HEK293T (cell line): ENCODE data around the gene BMPR1B.
"Not testable (repeated sequence)": the region's sequence is repeated elsewhere in the genome, so short reads cannot be mapped to it uniquely, and the experiment has no call there.

ENCODE experiments used
- CTCF ChIA-PET: fragments of 350-600 bp; formaldehyde crosslinking; extraction: SDS; loops from one replicate; lab custom pipeline; 2021; ENCODE audit warnings: antibody characterized with exemption, inconsistent platforms; lab: Yijun Ruan, JAX
- POLR2A ChIA-PET: fragments of 350-600 bp; formaldehyde crosslinking; extraction: SDS; loops from one replicate; lab custom pipeline; 2020; ENCODE audit warnings: antibody characterized with exemption, inconsistent platforms; lab: Yijun Ruan, JAX
- DNase-seq: peaks from one replicate; pipeline ENCODE4 v3.0.0; 2012; ENCODE audit warnings: mixed read lengths; ENCODE audit errors: extremely low spot score
- ARNT ChIP-seq: fragments of 450-650 bp; IDR thresholded peaks from 2 replicates; pipeline ENCODE4 v1.6.1; 2017; ENCODE audit warnings: mild to moderate bottlenecking
- BHLHE40 ChIP-seq: fragments of 450-650 bp; IDR thresholded peaks from 2 replicates; pipeline ENCODE4 v1.6.1; 2016; ENCODE audit warnings: mild to moderate bottlenecking, moderate library complexity, borderline replicate concordance
- CTBP1 ChIP-seq: fragments of 450-650 bp; IDR thresholded peaks from 2 replicates; pipeline ENCODE4 v1.6.1; 2016; ENCODE audit warnings: borderline replicate concordance
- ELF4 ChIP-seq: fragments of 450-650 bp; IDR thresholded peaks from 2 replicates; pipeline ENCODE4 v1.6.1; 2017; ENCODE audit warnings: antibody characterized with exemption
- FOXA1 ChIP-seq: fragments of 450-650 bp; IDR thresholded peaks from 2 replicates; pipeline ENCODE4 v1.6.1; 2016; ENCODE audit warnings: mild to moderate bottlenecking
- FOXK2 ChIP-seq: fragments of 450-650 bp; IDR thresholded peaks from 2 replicates; pipeline ENCODE4 v1.6.1; 2016; ENCODE audit warnings: mild to moderate bottlenecking
- FOXM1 ChIP-seq: fragments of 450-650 bp; IDR thresholded peaks from 2 replicates; pipeline ENCODE4 v1.6.1; 2017; ENCODE audit warnings: mild to moderate bottlenecking, borderline replicate concordance
- HDGF ChIP-seq: fragments of 450-650 bp; IDR thresholded peaks from 2 replicates; pipeline ENCODE4 v1.6.1; 2017; ENCODE audit warnings: antibody characterized with exemption, borderline replicate concordance
- L3MBTL2 ChIP-seq: fragments of 450-650 bp; conservative IDR thresholded peaks from 2 replicates; pipeline ENCODE4 v1.6.1; 2016; ENCODE audit warnings: mild to moderate bottlenecking
- LEF1 ChIP-seq: fragments of 450-650 bp; IDR thresholded peaks from 2 replicates; pipeline ENCODE4 v1.6.1; 2017; ENCODE audit warnings: mild to moderate bottlenecking, borderline replicate concordance
- NFRKB ChIP-seq: fragments of 450-650 bp; IDR thresholded peaks from 2 replicates; pipeline ENCODE4 v1.6.1; 2016; ENCODE audit warnings: mild to moderate bottlenecking, moderate library complexity
- SP1 ChIP-seq: fragments of 450-650 bp; IDR thresholded peaks from 2 replicates; pipeline ENCODE4 v1.6.1; 2017
- SUZ12 ChIP-seq: fragments of 450-650 bp; IDR thresholded peaks from 2 replicates; pipeline ENCODE4 v1.6.1; 2016; ENCODE audit warnings: mild to moderate bottlenecking
- TARDBP ChIP-seq: fragments of 450-650 bp; IDR thresholded peaks from 2 replicates; pipeline ENCODE4 v1.6.1; 2016
- ZNF384 ChIP-seq: fragments of 450-650 bp; IDR thresholded peaks from 2 replicates; pipeline ENCODE4 v1.6.1; 2016
- TF ChIP-seq, protein P1 (sequence below): fragments of 450-650 bp; IDR thresholded peaks from 2 replicates; pipeline ENCODE4 v1.6.1; 2016

BMPR1B gene

DNA sequence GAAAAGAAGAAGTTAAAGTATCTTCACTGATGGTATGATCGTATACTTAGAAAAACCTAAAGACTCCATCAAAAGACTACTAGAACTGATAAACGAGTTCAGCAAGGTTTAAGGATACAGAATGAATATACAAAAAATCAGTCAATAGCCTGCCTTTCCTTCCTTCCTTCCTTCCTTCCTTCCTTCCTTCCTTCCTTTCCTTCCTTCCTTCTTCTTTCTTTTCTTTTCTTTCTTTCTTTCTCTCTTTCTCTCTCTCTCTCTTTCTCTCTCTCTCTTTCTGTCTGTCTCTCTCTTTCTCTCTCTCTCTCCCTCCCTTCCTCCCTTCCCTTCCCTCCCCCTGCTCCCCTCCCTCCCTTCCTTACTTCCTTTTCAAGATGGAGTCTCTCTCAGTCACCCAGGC lies 362.7 kb downstream of the BMPR1B start:
- CTCF ChIA-PET, result no interaction called here
- no peak for DNase-seq
- POLR2A ChIA-PET, result no interaction called here
- TF ChIP-seq BHLHE40 (no peak), NFRKB (no peak), FOXK2 (no peak), HDGF (no peak), ARNT (no peak), ZNF384 (no peak), SP1 (no peak), CTBP1 (no peak), L3MBTL2 (no peak), FOXA1 (no peak), ELF4 (no peak), LEF1 (no peak), FOXM1 (no peak), TARDBP (no peak), SUZ12 (no peak)
- TF ChIP-seq, protein P1, sequence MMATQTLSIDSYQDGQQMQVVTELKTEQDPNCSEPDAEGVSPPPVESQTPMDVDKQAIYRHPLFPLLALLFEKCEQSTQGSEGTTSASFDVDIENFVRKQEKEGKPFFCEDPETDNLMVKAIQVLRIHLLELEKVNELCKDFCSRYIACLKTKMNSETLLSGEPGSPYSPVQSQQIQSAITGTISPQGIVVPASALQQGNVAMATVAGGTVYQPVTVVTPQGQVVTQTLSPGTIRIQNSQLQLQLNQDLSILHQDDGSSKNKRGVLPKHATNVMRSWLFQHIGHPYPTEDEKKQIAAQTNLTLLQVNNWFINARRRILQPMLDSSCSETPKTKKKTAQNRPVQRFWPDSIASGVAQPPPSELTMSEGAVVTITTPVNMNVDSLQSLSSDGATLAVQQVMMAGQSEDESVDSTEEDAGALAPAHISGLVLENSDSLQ, result no peak

- DNase-seq, result no peak
- ChIA-PET POLR2A (no interaction called here), CTCF (no interaction called here)
- TF ChIP-seq ZNF384, result no peak
- TF ChIP-seq FOXK2, result no peak
Measured at GRCh38 chr4:95122001-95122400, 364.2 kb downstream of the BMPR1B start.

- ChIA-PET CTCF (interaction anchor here (0.6 to 1.1 kb wide), 5 partner anchors 20 to 1041 kb away, joined by 3 to 4 read pairs (median 3); no protein-coding TSS in a partner anchor), POLR2A (no interaction called here)
- DNase-seq, result peak; percentile 54
- TF ChIP-seq SP1 (no peak), ZNF384 (no peak), LEF1 (no peak), ARNT (no peak), SUZ12 (no peak), FOXM1 (no peak), HDGF (no peak), BHLHE40 (no peak), L3MBTL2 (no peak), FOXK2 (no peak), FOXA1 (no peak), CTBP1 (no peak)
- TF ChIP-seq, protein P1, result no peak
Measured at GRCh38 chr4:95124906-95125504, 367.2 kb downstream of the BMPR1B start.

- CTCF ChIA-PET, result no interaction called here
- POLR2A ChIA-PET, result no interaction called here
Measured at GRCh38 chr4:95129031-95129430, 371.3 kb downstream of the BMPR1B start.

DNA sequence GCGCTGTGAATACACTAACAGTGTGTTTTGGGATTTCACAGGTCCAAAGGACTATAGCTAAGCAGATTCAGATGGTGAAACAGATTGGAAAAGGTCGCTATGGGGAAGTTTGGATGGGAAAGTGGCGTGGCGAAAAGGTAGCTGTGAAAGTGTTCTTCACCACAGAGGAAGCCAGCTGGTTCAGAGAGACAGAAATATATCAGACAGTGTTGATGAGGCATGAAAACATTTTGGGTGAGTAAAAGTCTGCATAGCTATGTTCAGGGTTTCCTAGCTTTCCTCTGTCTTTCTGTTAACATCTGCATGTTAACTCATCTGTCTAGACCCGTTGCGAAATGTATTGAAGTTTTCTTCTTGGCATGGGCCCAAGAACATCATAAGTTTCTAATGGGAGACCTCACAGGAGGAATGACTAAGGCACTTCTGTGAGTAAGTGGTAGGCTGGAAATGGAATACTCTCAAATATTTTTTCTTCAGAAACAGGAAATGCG lies 372.1 kb downstream of the BMPR1B start:
- TF ChIP-seq, protein P1, result no peak
- TF ChIP-seq TARDBP (no peak), CTBP1 (no peak)
- ChIA-PET CTCF (no interaction called here), POLR2A (no interaction called here)
- DNase-seq, result peak; percentile 28

More at GRCh38 chr4:95129031-95129430, 371.3 kb downstream of the BMPR1B start:
- no peak for DNase-seq
- TF ChIP-seq FOXK2 (no peak), ELF4 (no peak), SUZ12 (no peak), HDGF (no peak), FOXM1 (no peak), ARNT (no peak), CTBP1 (no peak), TARDBP (no peak), ZNF384 (no peak), SP1 (no peak), FOXA1 (no peak), NFRKB (no peak), L3MBTL2 (no peak), BHLHE40 (no peak), LEF1 (no peak)
- TF ChIP-seq, protein P1, result no peak

DNA sequence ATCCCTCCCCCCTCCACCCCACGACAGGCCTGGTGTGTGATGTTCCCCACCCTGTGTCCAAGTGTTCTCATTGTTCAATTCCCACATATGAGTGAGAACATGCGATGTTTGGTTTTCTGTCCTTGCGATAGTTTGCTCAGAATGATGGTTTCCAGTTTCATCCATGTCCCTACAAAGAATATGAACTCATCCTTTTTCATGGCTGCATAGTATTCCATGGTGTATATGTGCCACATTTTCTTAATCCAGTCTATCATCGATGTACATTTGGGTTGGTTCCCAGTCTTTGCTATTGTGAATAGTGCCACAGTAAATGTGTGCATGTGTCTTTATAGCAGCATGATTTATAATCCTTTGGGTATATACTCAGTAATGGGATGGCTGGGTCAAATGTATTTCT lies 376.3 kb downstream of the BMPR1B start:
- POLR2A ChIA-PET, CTCF ChIA-PET, DNase-seq: not testable (repeated sequence)

DNA sequence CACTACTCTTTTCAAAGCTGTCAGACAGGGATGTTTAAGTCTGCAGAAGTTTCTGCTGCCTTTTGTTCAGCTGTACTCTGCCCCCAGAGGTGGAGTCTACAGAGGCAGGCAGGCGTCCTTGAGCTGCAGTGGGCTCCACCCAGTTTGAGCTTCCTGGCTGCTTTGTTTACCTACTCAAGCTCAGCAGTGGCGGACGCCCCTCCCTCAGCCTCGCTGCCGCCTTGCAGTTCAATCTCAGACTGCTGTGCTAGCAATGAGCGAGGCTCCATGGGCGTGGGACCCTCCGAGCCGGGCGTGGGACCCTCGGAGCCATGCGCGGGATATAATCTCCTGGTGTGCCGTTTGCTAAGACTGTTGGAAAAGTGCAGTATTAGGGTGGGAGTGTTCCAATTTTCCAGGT lies 381.7 kb downstream of the BMPR1B start:
- POLR2A ChIA-PET, CTCF ChIA-PET, DNase-seq: not testable (repeated sequence)
